HG02943 (cell line): Measurements from ENCODE around the gene VSTM4.

Experiments used
- ATAC-seq: cut with Tn5 transposase; IDR thresholded peaks from one replicate; pipeline ENCODE4 v1.9.1; 2021; ENCODE audit warnings: mild to moderate bottlenecking, low read depth, moderate library complexity; ENCODE audit not compliant: unreplicated experiment

Gene VSTM4

DNA sequence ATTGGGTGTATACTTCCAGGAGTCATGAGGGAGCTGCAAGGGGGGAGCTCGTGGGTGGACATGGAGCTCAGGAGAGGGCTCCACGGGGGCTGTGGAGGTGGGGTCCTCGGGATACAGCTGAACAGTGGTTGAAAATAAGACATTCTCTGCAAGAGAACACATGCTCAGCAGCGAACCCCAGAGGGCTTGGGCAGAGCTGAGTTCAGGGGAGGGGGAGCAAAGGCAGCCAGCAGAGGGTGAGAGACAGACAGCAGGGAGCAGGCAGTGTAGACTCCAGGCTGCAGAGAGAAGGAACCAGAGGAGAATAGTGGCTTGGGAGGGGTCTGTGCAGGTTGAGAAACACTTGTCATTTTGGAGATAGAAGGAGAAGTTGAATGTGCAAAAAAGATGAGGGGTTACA, 102.7 kb downstream of the VSTM4 start:
- no peak for ATAC-seq

DNA sequence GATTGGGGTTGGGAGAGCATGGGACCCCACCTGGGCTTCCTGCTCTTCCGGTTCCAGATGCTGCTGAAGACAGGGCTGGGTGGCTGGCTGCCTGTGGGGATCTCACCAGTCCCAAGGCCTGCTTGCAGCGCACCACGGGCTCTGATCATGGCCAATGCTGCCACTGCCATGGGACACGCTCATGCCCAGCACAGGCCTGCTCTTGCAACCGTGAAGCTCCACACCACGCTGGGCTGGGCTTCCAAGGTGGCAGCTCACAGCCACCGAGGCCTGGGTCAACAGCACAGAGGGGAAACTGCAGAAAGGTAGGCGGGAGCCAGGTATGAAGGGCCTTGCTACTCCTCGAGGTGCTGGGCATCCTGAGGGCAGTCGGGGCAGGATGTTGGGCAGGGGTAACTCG, 103.6 kb downstream of the VSTM4 start:
- ATAC-seq = no peak

DNA sequence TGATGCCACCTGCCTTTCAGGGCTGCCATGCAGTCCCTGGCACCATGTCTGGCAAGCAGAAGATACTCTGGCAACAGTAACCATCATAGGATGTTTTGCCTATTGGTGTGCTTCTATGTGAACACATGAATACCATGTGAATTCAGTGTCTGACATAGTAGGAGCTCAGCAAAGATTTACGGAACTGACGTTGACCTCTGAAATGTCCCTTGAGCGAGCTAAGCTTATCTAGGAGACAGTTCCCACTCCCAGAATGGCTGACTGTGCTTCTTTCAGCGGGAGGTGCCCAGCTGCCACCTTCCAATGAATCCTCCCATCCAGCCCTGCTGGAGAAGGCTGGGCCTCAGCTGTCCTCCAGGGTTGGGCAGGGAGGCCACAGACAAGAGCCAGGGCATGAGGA, 104.5 kb downstream of the VSTM4 start:
- no peak for ATAC-seq

DNA sequence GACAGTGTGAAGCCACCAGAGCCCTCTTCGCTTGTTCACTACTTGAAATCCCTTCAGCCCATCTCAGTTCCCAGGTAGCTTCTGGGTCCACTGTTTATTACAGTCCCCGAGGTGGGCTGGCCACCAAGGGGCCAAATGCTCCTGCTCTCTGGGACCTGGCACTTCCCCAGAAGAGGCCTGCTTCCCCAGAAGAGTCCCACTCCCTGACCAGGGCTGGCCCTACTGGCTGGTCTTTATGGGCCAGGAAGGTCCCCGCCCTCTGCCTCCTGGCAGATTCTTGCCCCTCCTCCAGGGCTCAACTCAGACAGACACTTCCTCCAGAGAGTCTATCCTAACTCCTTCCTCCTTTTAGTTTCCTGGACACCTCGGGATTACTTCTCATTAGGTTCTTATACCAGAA, 105.0 kb downstream of the VSTM4 start:
- no peak for ATAC-seq

DNA sequence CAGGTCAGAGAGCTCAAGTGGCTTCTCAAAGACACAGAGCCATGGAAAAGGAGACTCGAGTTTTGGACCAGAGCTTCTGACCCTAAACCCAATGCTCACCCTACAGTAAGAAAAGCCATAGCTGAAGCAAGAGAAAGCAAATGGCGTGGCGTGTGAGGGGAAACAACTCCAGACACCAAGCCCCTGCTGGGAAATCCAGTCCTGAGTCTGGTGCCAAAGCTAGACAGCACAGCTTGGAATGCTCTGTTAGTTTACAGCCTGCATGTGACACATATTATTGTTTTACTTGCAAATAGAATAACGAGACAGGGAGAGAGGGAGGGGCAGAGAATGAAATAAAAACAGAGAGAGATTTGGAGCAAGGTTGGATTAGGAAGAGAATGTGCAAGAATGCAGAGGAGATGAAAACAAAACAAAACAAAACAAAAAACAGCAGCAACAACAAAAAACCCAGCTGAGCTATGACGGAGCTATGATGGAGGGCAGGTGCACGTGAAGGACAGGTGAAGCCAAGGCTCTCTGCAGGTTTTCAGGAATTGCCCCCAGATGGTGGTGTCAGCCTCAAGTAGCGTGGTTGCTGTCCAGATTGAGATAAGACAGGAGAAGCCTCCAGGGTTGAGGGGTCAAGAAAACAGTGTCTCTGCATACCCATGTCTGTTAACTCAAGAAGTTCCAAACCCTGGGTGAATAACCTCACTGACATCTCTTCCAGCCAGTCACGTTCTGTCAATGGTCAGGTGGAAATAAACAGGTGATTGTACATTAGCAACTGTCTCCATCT, 105.9 kb downstream of the VSTM4 start:
- ATAC-seq = no peak

DNA sequence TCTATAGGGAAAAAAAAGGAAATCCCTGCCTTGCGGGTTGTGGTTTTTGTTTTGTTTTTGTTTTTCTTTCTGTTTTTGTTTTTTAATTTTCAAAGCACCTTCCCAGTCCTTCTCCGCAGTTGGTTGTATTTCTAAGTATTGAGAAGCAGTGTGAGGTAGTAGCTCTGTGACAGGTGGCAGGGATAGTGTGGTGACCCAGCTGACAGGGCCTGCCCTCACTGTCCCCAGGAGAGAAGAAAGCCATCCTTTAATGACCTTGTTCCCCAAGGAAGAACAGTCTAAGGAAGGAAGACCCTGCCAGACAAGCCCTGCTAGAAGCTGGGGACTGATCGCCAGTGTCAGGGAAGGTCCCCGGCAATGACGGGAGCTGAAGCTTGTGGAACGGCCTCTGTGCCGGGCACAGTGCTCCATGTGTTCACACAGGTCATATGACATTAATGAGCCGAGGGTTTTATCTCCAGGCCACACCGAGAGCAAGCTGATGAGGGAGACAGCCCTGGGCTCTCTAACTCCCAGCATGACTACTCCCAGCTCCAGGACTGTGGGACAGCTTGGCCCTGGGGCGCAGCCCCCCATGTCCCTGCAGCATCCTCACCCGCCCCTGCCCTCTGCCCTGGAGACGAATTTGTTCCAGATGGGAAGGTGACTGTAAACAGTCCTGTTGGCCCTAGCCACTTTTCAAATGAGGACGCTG, 106.7 kb downstream of the VSTM4 start:
- no peak for ATAC-seq

DNA sequence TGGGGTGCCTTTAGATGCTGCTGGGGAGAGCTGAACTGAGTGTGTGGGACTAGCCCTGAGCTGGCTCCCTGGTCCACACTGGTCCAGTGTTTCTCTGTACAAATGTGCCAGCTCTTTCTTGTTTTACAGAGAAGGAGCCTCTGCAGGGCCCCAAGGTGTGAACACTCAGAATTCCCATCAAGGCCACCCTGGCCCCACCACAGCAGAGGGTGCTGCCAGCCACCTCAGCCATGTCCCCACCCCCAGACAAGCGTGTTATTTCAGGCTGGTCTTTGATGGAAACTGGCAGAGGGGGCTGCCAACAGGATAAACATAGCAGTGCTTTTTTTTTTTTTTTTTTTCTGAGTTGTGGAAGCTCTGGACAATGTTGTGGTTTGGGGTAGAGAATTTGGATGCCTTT, 107.2 kb downstream of the VSTM4 start:
- ATAC-seq = no peak

DNA sequence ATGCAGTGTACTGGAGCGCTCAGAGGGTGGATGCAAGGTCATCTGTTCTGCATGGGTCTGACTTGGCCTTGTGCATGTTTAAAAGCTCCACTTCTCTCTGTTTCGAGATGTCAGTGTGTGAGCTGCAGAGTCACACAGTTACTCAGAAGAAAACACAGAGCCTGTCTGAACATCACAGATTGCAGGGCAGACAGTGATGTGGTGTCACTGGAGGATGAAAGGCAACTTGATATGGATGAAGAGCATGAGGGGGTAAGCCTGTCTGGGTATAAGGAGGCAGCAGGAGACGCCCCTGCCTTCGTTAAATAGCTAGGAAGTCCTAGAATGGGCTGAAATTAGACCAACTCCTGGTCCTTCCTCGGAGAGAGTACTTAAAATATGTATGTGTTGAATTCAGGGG, 108.2 kb downstream of the VSTM4 start:
- ATAC-seq = no peak

DNA sequence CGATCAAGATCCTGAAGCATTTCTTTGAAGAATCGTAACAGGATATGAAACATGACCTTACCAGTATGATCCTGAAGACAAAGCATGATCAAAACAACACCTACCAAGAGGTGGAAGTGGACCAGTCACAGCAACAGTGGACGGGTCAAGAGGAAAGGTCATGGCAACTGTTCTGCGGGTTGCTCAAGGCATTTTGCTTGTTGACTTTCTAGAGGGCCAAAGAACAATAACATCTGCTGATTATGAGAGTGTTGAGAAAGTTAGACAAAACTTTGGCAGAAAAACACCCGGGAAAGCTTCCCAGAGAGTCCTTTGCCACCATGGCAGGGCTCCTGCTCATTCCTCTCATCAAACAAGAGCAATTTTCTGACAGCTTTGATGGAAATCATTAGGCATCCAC, 110.1 kb downstream of the VSTM4 start:
- ATAC-seq = no peak

DNA sequence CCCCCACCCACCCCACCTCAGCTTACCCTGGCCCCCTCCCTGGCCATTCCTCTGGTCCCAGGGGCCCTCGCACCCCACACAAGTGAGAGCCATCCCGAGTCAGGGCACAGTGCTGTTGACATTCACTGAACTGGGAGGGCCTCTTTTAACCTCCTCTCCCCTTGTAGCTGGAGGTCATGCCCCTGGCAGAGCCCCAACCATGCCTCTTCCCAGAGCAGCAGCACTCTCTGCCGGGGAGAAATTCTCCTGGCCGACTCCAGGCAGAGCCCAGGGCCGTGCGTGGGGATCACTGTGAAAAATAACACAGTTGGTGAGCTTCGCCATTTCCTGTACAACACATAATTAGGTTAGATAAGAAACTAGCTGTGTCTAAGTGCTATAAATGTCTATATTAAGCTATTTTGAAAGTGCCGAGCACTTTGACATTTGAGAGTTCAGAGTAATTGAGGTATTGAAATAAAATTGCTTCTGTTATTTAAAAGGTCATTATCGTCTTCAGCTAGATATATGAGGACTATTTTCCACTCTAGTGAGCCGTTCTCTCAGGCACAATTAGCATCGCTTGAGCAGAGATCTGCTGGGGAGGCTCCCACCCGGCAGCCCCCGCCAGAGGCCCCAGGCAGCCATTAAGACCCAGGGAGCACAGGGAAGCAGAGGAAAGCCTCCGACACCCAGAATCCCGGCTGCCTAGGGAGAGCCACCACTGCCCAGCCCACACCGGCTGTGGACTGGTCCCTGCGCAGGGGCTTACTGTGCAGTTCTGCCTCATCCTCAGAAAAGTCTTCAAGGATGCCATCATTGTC, 113.3 kb downstream of the VSTM4 start:
- no peak for ATAC-seq

DNA sequence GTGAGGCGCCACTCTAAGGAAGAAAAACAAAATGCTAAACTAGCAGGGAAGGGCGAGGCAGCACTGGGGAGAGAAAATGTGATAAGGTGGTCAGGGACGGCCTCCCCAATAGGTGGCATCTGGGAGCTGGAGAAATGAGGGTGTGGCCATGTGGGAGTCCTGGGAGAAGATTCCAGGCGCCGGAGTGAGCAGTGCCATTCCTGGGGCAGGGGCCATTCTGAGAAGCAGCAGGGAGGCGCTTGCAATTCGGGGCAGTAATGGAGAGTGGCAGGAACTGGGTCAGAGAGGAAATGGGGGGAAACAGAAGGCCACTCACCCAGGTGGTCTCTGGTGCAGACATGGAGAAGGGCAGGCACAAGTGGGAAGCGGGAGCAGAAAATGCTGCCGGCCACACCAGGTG, 113.9 kb downstream of the VSTM4 start:
- no peak for ATAC-seq

DNA sequence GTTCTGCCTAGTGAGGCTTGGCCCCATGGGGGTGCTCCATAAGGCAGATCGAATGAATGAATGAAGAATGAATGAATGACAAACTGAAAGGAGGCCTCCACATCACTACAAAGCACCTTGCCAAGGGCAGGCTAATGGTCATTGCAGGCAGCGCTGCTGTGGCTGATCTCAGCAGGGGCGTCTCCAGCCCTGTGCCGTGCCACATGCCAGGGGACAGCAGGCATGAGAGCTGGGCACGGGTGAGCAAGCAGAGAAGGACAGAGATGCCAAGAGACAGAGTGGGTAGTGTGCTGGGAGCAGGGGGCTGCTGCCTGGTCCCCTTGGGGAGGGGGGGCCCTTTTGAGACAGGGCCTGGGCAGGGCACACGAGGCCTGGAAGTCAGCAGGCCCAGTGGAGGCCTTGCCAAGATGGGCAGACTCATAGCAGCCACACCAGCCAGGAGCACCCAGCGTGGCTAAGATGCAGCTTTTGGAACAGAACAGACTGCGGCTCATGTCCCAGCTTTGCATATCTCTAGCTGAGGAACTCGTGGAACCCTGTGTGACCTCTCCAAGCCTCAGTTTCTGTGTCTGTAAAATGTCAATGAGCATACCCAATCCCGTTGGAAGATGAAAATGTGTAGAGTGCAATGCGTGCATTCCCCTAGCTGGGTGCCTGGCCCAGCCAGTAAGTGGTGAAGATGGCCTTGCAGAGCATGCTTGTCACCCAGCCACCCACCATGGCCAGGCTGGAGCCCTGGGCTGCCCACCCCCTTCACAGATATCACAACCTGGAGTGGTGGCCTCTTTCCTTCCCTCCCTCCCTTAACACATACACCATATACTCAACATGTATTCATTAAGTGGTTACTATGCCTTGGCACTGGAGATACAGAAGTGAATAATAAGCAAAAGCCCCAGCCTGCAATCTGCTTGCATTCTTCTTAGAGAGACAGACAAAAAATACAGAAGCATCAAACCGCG, 114.6 kb downstream of the VSTM4 start:
- no peak for ATAC-seq

DNA sequence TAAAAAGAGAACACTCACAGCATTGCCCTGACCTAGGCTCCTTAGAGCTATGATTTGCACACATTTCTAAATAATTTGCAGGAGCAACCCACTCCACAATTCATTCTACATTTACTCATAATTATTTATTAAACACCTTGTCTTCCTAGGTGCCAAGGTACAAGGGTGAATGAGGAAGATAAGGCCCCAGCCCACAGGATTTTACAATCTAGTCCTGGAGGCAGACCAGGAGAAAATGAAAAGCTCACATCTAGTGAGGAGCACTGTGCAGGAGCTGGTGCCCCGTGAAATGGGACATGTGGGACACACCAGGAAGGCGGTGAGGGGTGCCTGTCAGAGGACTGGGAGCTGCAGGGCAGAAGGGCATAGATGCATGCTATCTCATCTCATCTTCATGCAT, 116.0 kb downstream of the VSTM4 start:
- ATAC-seq = no peak

DNA sequence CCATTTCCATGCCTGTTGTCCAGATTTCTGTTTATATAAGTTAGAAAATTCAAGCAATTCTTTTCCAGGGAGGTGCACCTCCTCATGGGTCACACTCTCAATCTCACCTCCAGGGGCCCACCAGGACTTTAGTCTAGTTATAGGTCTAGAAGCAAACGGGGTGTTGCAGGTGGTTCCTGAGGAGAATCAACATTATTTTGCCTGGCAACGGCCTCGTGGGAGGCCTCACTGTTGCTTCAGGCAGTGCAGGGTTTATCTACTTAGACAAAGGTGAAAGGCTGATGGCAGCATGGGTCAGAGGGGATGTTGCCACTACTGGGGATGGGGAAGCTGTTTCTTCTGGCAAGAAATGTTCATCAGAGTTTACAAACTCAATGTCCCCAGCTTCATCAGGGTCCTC, 119.0 kb downstream of the VSTM4 start:
- ATAC-seq = no peak

DNA sequence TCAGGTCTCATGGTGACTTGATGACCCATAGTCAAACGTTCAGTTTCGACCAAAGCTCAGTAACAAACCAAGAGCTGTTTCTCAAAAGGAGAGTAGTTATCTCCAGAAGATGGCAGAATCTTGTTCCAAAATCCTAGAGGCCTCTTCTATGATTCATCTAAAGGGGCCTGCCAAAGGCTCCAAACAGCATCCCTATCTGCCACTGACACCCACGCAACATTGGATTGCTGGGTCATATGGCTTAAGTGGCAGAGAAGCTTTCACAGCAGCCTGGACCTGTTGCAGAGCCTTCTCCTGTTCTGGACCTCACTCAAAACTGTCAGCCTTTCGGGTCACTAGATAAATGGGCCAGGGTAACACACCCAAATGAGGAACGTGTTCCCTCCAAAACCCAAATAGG, 121.7 kb downstream of the VSTM4 start:
- ATAC-seq = no peak

DNA sequence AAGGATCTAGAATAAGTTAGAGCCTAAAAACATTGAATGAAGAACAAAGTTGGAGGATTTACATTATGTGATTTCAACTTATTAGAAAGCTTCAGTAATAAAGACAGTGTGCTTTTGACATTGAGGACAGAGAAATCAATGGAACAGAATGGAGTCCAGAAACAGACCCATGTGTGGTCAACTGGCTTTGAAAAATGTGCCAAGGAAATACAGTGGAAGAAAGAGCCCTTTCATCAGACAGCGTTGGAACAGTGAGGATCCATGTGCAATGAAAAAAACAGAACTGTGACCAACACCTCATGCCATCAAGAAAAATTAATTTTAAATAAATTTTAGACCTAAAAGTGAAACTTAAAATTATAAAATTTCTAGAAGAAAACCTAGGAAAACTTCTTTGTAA, 125.1 kb downstream of the VSTM4 start:
- ATAC-seq = no peak

DNA sequence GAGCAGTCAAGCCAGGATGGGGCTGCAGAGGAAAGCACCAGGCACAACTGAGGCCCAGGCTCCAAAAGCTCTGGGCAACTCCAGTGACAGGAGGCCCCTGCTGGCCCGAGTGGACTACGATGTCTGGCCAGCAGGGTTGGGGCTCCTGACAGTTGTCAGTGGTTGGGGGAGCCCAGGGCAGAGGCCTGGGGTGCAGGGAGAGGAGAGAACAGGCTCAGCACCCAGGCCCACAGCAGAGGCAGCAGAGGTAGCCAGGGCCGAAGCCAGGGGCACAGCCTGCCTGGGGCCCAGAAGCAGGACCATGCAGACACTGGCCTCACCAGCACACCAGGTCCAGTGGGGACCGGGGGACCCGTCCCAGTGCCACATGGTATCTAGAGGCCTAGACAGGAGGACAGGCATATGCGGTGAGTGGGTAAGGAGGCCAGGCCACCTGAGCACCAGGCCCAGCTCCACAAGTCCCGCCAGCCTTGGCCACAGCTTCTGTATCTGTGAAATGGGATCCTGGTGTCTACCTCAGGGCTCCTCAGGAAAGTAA, 129.6 kb downstream of the VSTM4 start:
- ATAC-seq = no peak

DNA sequence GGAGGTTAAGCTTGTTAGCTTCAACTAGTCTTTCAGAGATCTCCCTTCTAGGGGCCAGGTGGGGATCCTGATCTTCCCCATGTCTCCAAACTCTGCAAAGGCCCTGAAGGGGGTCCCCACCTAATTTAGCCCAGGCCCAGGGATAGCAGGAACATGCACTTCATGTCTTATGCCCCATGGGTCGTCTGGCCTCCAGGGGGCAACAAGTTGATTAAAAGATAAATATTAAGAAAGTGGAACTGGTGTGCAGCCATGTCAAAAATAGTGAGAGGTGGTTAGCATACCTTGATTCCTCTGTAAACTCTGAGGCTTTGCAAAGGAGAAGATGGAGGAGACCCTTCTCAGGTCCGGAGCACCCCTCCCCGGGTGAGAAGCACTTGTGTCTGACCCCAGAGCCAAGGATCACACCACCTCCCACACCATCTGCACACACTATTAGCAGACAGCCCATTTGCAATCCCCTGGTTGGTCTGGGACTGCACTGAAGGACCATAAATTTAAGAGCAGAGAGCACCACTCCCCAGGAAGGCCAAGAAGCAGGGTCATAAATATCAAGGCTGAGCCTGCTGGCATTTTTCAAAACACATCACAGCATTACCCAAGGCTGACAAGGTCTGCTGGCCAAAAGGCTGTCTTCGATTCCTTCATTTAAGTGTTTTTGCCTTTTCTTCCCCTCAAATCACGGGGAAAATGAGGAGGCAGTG, 131.5 kb downstream of the VSTM4 start:
- ATAC-seq = no peak

DNA sequence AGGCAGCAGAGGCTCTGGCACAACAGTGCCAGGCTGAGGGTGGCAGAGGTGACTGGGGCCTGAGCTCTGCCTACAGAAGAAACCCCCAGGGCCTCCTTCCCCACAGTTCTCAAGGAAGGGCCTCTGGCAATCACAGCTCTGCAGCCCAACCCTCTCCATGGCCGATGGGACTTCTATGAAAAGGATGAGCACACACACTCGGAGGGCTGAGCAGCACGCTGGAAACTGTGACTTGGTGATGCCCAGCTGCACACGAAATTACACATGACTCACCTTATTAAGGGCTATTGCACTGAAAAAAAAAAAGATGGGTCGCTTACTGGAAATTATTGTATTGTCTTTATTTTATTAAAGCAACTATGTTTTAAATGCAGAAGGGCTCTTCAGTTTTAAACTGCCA, 132.7 kb downstream of the VSTM4 start:
- ATAC-seq = no peak
